ENCODE results near the gene NR1D2.
"Not testable (repeated sequence)": the region's sequence is repeated elsewhere in the genome, so short reads cannot be mapped to it uniquely, and the experiment has no call there.

NR1D2 gene

DNA sequence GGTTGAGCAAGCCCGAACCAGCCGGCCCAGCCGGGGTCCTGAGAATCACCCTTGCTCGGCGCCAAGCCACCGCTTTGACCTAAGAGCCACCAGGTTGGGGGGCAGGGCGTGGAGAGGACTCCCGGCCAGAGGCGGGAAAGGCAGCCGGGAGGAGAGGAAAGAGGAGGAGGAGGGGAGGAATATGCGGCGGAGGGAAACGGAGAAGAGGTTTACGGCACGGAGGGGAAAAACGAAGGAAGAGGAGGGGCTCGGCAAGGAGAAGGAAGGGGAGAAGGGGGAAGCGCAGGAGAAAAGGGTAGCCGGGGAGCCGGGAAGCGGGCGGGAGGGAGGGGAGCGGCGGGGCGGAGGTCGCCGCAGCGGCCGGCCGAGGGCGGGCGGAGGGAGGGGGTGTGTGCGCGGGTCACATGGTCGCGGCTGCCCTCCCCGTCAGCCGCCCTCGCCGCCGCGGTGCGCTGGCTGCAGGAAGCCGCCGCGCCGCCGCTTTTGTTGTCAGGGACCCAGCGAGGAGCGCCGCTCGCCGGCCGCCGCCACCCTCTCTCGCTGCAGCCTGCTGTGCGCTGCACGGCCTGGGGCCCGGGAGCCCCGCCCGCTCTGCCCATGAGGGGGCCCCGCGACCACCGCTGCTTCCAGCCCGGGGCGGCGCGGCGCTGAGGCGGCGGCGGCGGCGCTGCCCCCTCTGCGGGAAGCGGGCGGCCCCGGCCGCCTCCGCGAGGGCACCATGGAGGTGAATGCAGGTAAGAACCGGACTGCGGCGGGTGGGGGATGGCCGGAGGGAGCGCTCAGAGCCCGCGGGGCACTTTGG, at the start of gene NR1D2:
Gene NR1D2, plus strand, starts transcription at position 426 of the 802 bp plus-strand sequence. Its CDS starts 293 bp downstream, at position 719.
- Histone ChIP-seq H3K27me3 (ENCODE audit: control insufficient read depth in 5 of 5, insufficient read depth in 4 of 5, low read length in 5 of 5) (no peaks in the 10 kb centered on the region), H3K36me3 (ENCODE audit: control insufficient read depth in 5 of 5, insufficient read depth in 5 of 5, low read length in 5 of 5) (peaks cover 0 to 3% (median 0%) of the 10 kb centered on the region in 5 donors), H3K27ac (ENCODE audit: low read depth, low read length) (peak within 1 kb of the TSS; percentile 82), H3K9me3 (ENCODE audit: control insufficient read depth in 5 of 5, low read length in 5 of 5) (no peaks in the 10 kb centered on the region), H3K4me1 (ENCODE audit: control insufficient read depth in 5 of 5, insufficient read depth in 5 of 5, low read length in 5 of 5) (peaks cover 4 to 45% (median 39%) of the 10 kb centered on the region in 5 donors), H3K9ac (ENCODE audit: low read length in 5 of 5) (peak within 1 kb of the TSS; percentile 11 to 95 (median 80)), H3K4me3 (ENCODE audit: low read depth in 1 of 5, low read length in 5 of 5) (peak within 1 kb of the TSS; percentile 74 to 94 (median 79))

- H3K27ac ChIP-seq (ENCODE audit: low read depth, low read length) = no peak overlapping the region
- peaks cover 7 to 27% (median 22%) of the 10 kb centered on the region in 5 donors for H3K36me3 ChIP-seq (ENCODE audit: control insufficient read depth in 5 of 5, insufficient read depth in 5 of 5, low read length in 5 of 5)
- H3K4me3 ChIP-seq (ENCODE audit: low read depth in 1 of 5, low read length in 5 of 5) = no peak overlapping the region
- no peak overlapping the region for H3K9ac ChIP-seq (ENCODE audit: low read length in 5 of 5)
- H3K27me3 ChIP-seq (ENCODE audit: control insufficient read depth in 5 of 5, insufficient read depth in 4 of 5, low read length in 5 of 5) = no peaks in the 10 kb centered on the region
- no peaks in the 10 kb centered on the region for H3K4me1 ChIP-seq (ENCODE audit: control insufficient read depth in 5 of 5, insufficient read depth in 5 of 5, low read length in 5 of 5)
- H3K9me3 ChIP-seq (ENCODE audit: control insufficient read depth in 5 of 5, low read length in 5 of 5) = no peaks in the 10 kb centered on the region
These were observed 44.3 kb upstream of the NR1D2 start for GRCh38 chr3:23900744-23901143.

DNA sequence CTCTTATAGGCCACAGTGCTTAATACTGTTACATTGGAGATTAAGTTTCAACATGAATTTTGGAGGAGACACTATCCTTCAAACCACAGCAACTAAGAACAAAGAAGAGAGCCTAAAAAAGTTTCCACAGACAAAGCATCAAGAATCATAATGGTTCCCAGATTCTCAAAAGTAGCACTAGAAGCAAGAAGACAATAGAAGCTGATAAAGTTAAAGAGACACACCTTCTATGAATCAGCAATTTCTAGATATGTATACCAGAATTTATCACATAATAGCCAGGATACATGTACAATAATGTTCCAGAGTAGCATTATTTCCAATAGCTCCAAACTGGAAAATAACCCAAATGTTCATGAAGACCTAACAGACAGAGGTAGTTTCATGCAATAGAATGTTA, 40.5 kb upstream of the NR1D2 start:
- Histone ChIP-seq H3K9ac (ENCODE audit: low read length in 5 of 5) (no peak overlapping the region), H3K4me3 (ENCODE audit: low read depth in 1 of 5, low read length in 5 of 5) (no peak overlapping the region), H3K27me3 (ENCODE audit: control insufficient read depth in 5 of 5, insufficient read depth in 4 of 5, low read length in 5 of 5) (no peaks in the 10 kb centered on the region), H3K27ac (ENCODE audit: low read depth, low read length) (no peak overlapping the region), H3K9me3 (ENCODE audit: control insufficient read depth in 5 of 5, low read length in 5 of 5) (no peaks in the 10 kb centered on the region), H3K36me3 (ENCODE audit: control insufficient read depth in 5 of 5, insufficient read depth in 5 of 5, low read length in 5 of 5) (peaks cover 3 to 27% (median 19%) of the 10 kb centered on the region in 5 donors), H3K4me1 (ENCODE audit: control insufficient read depth in 5 of 5, insufficient read depth in 5 of 5, low read length in 5 of 5) (no peaks in the 10 kb centered on the region)

GRCh38 chr3:23909341-23909740, 35.7 kb upstream of the NR1D2 start:
- H3K4me3 ChIP-seq (ENCODE audit: low read depth in 1 of 5, low read length in 5 of 5) = no peak overlapping the region
- no peak overlapping the region for H3K9ac ChIP-seq (ENCODE audit: low read length in 5 of 5)
- no peaks in the 10 kb centered on the region for H3K4me1 ChIP-seq (ENCODE audit: control insufficient read depth in 5 of 5, insufficient read depth in 5 of 5, low read length in 5 of 5)
- H3K27me3 ChIP-seq (ENCODE audit: control insufficient read depth in 5 of 5, insufficient read depth in 4 of 5, low read length in 5 of 5) = no peaks in the 10 kb centered on the region
- peaks cover 0 to 20% (median 10%) of the 10 kb centered on the region in 5 donors for H3K36me3 ChIP-seq (ENCODE audit: control insufficient read depth in 5 of 5, insufficient read depth in 5 of 5, low read length in 5 of 5)
- no peak overlapping the region for H3K27ac ChIP-seq (ENCODE audit: low read depth, low read length)
- H3K9me3 ChIP-seq (ENCODE audit: control insufficient read depth in 5 of 5, low read length in 5 of 5) = no peaks in the 10 kb centered on the region

DNA sequence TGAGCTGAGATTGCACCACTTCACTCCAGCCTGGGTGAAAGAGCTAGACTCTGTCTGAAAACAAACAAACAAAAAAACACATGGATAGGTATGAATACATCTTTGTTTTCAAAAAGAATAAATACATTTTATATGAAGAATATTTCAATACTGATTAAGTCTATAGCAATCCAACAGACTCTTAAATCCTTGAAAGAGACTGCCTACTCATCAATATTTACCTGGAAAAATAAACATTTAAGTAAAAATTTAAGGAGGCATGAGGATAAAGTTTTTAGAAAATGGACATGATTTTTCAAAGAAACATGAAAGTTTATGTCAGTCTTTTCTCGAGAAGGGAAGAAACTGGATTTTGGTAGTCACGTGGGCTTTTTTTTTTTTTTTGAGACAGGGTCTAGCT, 33.7 kb upstream of the NR1D2 start:
- Histone ChIP-seq H3K4me1 (ENCODE audit: control insufficient read depth in 5 of 5, insufficient read depth in 5 of 5, low read length in 5 of 5) (peaks cover 0 to 12% (median 12%) of the 10 kb centered on the region in 5 donors), H3K9ac (ENCODE audit: low read length in 5 of 5) (no peak overlapping the region)

DNA sequence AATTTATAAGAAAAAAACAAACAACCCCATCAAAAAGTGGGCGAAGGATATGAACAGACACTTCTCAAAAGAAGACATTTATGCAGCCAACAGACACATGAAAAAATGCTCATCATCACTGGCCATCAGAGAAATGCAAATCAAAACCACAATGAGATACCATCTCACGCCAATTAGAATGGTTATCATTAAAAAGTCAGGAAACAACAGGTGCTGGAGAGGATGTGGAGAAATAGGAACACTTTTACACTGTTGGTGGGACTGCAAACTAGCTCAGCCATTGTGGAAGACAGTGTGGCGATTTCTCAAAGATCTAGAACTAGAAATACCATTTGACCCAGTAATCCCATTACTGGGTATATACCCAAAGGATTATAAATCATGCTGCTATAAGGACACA, 32.8 kb upstream of the NR1D2 start:
- H3K9ac ChIP-seq (ENCODE audit: low read length in 5 of 5); H3K27ac ChIP-seq (ENCODE audit: low read depth, low read length); H3K27me3 ChIP-seq (ENCODE audit: control insufficient read depth in 5 of 5, insufficient read depth in 4 of 5, low read length in 5 of 5); H3K9me3 ChIP-seq (ENCODE audit: control insufficient read depth in 5 of 5, low read length in 5 of 5); H3K4me3 ChIP-seq (ENCODE audit: low read depth in 1 of 5, low read length in 5 of 5): not testable (repeated sequence)
- peaks cover 0 to 17% (median 8%) of the 10 kb centered on the region in 5 donors for H3K36me3 ChIP-seq (ENCODE audit: control insufficient read depth in 5 of 5, insufficient read depth in 5 of 5, low read length in 5 of 5)
- peaks cover 2 to 12% (median 12%) of the 10 kb centered on the region in 5 donors for H3K4me1 ChIP-seq (ENCODE audit: control insufficient read depth in 5 of 5, insufficient read depth in 5 of 5, low read length in 5 of 5)

More for the DNA sequence above, 33.7 kb upstream of the NR1D2 start:
- Histone ChIP-seq H3K27ac (ENCODE audit: low read depth, low read length) (no peak overlapping the region), H3K36me3 (ENCODE audit: control insufficient read depth in 5 of 5, insufficient read depth in 5 of 5, low read length in 5 of 5) (peaks cover 0 to 19% (median 9%) of the 10 kb centered on the region in 5 donors), H3K9me3 (ENCODE audit: control insufficient read depth in 5 of 5, low read length in 5 of 5) (no peaks in the 10 kb centered on the region), H3K4me3 (ENCODE audit: low read depth in 1 of 5, low read length in 5 of 5) (no peak overlapping the region), H3K27me3 (ENCODE audit: control insufficient read depth in 5 of 5, insufficient read depth in 4 of 5, low read length in 5 of 5) (no peaks in the 10 kb centered on the region)

- H3K27ac ChIP-seq (ENCODE audit: low read depth, low read length) = no peak overlapping the region
- H3K36me3 ChIP-seq (ENCODE audit: control insufficient read depth in 5 of 5, insufficient read depth in 5 of 5, low read length in 5 of 5) = peaks cover 0 to 15% (median 8%) of the 10 kb centered on the region in 5 donors
- H3K4me3 ChIP-seq (ENCODE audit: low read depth in 1 of 5, low read length in 5 of 5) = no peak overlapping the region
- no peaks in the 10 kb centered on the region for H3K27me3 ChIP-seq (ENCODE audit: control insufficient read depth in 5 of 5, insufficient read depth in 4 of 5, low read length in 5 of 5)
- H3K9me3 ChIP-seq (ENCODE audit: control insufficient read depth in 5 of 5, low read length in 5 of 5) = no peaks in the 10 kb centered on the region
- H3K9ac ChIP-seq (ENCODE audit: low read length in 5 of 5) = no peak overlapping the region
- peaks cover 2 to 20% (median 18%) of the 10 kb centered on the region in 5 donors for H3K4me1 ChIP-seq (ENCODE audit: control insufficient read depth in 5 of 5, insufficient read depth in 5 of 5, low read length in 5 of 5)
These were observed 31.9 kb upstream of the NR1D2 start for GRCh38 chr3:23913182-23913581.

- Histone ChIP-seq H3K27ac (ENCODE audit: low read depth, low read length) (no peak overlapping the region), H3K9ac (ENCODE audit: low read length in 5 of 5) (no peak overlapping the region), H3K9me3 (ENCODE audit: control insufficient read depth in 5 of 5, low read length in 5 of 5) (no peaks in the 10 kb centered on the region), H3K36me3 (ENCODE audit: control insufficient read depth in 5 of 5, insufficient read depth in 5 of 5, low read length in 5 of 5) (peaks cover 8 to 21% (median 13%) of the 10 kb centered on the region in 5 donors), H3K4me3 (ENCODE audit: low read depth in 1 of 5, low read length in 5 of 5) (no peak overlapping the region), H3K27me3 (ENCODE audit: control insufficient read depth in 5 of 5, insufficient read depth in 4 of 5, low read length in 5 of 5) (no peaks in the 10 kb centered on the region), H3K4me1 (ENCODE audit: control insufficient read depth in 5 of 5, insufficient read depth in 5 of 5, low read length in 5 of 5) (peaks cover 2 to 29% (median 27%) of the 10 kb centered on the region in 5 donors)
These were observed 31.0 kb upstream of the NR1D2 start for GRCh38 chr3:23913873-23914743.

- H3K4me3 ChIP-seq (ENCODE audit: low read depth in 1 of 5, low read length in 5 of 5) = peak overlapping the region; percentile 68 to 99 (median 93)
- peaks cover 2 to 35% (median 27%) of the 10 kb centered on the region in 5 donors for H3K4me1 ChIP-seq (ENCODE audit: control insufficient read depth in 5 of 5, insufficient read depth in 5 of 5, low read length in 5 of 5)
- peaks cover 16 to 21% (median 18%) of the 10 kb centered on the region in 5 donors for H3K36me3 ChIP-seq (ENCODE audit: control insufficient read depth in 5 of 5, insufficient read depth in 5 of 5, low read length in 5 of 5)
- peak overlapping the region in 4 of 5 donors; percentile 79 to 99 (median 88) for H3K9ac ChIP-seq (ENCODE audit: low read length in 5 of 5)
- H3K27me3 ChIP-seq (ENCODE audit: control insufficient read depth in 5 of 5, insufficient read depth in 4 of 5, low read length in 5 of 5) = no peaks in the 10 kb centered on the region
- H3K9me3 ChIP-seq (ENCODE audit: control insufficient read depth in 5 of 5, low read length in 5 of 5) = no peaks in the 10 kb centered on the region
- H3K27ac ChIP-seq (ENCODE audit: low read depth, low read length) = peak overlapping the region; percentile 92
These were observed 29.5 kb upstream of the NR1D2 start for GRCh38 chr3:23915537-23916108.
